UCSD-AML1 (cell line): ENCODE data around the gene LYPD6B.

Experiments used
- DNase-seq: peaks from one replicate; lab custom pipeline; 2025; ENCODE audit not compliant: unreplicated experiment; lab: John Stamatoyannopoulos, UW

The LYPD6B gene

DNA sequence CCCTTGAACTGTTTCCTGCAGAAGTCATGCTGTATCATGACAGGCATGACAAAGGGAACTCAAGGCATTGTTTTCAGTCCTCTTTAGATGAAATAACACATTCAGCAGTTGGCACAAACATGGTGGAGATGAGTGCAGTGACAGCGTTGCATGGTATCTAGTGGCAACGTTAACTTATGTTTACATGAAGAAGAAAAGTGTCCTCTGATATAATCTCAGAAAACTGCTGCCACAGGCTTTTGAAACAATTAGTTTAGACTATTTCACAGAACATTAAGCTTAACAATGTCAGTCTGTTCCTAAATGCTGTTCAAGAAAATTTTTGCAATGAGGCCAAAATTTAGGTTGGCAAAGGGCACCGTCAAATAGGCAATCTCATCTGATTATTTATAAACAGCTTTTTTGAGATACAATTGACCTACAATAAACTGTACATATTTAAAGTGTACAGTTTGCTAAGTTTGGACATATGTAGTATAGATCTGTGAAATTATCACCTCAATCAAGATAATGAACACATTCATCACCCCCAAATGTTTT lies 64.7 kb downstream of the LYPD6B start:
- DNase-seq, result no peak

DNA sequence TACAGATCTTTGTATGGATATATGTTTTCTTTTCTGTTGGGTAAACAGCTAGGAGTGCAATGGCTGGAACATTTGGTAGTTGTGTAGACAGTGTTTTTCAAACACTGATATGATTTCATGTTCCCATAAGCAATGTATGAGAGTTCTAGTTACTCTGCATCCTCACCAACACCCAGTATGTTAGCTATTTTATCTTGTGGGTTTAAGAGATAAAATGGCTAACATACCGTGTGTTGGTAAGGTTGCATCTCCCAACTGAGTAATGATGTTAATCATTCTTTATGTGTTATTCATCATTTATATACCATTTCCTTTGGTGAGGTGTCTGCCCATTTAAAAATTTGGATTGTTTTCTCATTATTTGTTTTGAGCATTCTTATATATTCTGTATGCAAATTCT lies 65.7 kb downstream of the LYPD6B start:
- no peak for DNase-seq

GRCh38 chr2:149112068-149112467 lies 73.6 kb downstream of the LYPD6B start:
- no peak for DNase-seq

GRCh38 chr2:149112713-149113112 lies 74.2 kb downstream of the LYPD6B start:
- no peak for DNase-seq

DNA sequence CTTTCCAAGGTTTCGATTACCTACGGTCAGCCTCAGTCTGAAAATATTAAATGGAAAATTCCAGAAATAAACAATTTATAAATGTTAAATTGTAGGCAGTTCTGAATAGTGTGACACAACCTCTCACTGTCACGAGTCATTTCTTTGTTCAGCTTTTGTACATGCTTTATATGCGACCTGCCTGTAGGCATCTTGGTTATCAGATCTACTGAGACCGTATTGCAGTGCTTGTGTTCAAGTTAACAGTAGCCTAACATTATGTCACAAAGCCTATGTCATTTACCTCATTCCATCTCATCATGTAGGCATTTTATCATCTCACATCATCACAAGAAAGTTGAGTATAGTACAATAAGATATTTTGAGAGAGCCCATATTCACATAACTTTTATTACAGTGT lies 77.3 kb downstream of the LYPD6B start:
- DNase-seq, result no peak

DNA sequence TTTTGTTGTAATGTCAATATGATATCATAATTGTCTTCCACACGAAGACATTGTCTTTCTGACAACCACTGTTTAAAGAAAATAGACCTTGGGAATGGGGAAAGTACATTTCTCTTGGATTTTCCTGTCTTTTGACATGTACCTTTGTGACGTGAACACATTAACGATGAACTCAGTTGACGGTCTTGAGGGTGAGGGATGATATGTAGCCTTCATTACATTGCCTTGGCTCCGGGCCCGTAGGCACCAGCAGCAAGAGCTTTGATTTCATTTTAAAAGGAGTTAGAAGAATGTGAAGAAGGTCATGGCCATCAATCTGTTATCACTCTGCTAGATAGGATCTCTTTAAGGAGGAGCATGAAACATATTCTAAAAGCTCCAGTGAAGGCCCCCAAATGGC lies 80.9 kb downstream of the LYPD6B start:
- no peak for DNase-seq

GRCh38 chr2:149122516-149122915 lies 84.0 kb downstream of the LYPD6B start:
- DNase-seq, result no peak

DNA sequence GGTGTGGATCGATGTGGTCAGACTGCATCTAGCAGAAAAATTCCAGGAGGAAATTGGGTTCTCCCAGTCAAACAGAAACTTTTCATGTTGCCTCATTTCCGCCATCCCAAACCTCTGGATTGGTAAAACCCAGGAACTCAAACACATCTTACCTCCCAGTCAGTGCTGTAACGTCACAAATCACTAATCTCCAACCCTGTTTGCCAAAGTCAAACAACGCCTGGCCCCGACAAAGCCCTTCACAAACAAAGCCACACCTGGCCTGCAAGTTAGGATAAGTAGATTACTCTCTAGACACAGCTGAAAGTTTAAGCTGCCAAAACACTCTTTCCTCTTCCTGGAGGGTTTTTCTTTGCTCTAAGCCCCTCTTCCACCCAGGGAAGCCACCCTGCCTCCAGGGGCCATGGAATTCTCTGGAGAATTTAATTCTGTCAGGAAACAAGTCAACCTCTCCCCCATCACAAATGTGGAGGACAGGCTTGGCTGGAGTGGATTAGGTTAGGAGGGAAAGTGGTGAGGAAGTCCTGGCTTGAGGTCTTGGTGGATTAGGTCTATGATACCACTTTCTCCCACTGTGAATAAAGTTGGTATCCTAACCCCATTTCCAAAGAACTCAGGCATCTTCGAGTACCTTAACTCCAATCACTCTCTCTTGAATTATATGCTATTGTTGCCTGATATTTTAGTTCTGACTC lies 86.7 kb downstream of the LYPD6B start:
- DNase-seq, result no peak

DNA sequence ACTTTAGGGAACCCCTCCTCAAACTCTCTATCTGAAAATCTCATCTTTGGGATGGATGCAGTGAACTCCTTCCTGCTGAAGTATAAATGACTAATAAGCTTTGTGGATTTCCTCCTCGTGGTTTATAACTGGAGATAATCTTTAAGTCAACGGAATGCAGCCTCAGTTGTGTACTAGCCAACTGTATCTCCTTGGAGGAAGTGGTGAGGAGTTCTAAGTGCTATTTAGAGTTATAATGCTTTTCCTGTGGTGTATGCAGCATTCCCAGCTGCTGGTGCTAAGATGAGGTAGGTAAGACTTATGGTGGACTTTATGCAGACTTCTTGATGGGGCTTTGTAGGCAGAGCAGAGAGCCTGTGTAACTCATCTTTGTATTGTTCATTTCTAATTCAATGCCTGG lies 90.9 kb downstream of the LYPD6B start:
- no peak for DNase-seq

GRCh38 chr2:149132339-149132738 lies 93.8 kb downstream of the LYPD6B start:
- no peak for DNase-seq

- DNase-seq, result no peak
These were observed 94.4 kb downstream of the LYPD6B start for GRCh38 chr2:149132901-149133300.

- DNase-seq, result no peak
These were observed 95.9 kb downstream of the LYPD6B start for GRCh38 chr2:149134335-149134923.

DNA sequence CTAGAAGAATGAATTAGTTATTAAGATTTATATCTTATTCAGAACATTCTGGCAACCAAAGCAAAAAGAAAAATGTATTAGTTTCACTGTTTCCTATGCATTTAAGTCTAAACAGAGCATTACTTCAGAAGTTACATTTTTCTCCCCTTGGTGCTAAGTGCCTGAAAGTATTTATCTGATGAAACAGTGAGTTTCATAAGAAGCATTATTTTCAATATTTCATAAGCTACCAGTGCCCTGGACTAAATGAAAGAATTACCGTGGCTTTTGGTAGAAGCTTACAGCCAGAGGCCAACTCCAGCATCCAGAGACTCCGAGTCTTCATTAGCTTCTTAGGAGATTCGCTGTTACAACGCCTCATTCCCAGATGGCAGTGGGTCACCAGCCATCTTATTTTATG lies 97.6 kb downstream of the LYPD6B start:
- no peak for DNase-seq

DNA sequence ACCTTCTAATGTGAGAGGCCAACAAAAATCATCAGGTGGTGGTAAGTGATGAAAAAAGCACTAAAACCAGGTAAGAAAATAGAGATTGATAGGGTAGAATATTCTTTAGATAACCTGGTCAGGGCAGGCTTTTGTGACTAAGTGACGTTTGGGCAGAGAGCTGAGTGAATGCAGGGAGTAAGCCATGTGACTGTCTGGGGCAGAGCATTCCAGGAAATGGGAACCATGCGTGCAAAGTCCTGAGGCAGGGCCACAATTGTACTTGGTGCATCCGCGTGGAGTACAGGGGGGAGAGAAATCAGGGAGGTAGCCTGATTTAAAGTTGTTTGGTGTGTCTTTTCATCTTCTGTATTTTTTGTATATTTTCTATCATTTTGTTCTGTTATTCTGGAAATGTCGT lies 102.5 kb downstream of the LYPD6B start:
- DNase-seq, result no peak

- DNase-seq, result no peak
These were observed 105.2 kb downstream of the LYPD6B start for GRCh38 chr2:149143734-149144133.

DNA sequence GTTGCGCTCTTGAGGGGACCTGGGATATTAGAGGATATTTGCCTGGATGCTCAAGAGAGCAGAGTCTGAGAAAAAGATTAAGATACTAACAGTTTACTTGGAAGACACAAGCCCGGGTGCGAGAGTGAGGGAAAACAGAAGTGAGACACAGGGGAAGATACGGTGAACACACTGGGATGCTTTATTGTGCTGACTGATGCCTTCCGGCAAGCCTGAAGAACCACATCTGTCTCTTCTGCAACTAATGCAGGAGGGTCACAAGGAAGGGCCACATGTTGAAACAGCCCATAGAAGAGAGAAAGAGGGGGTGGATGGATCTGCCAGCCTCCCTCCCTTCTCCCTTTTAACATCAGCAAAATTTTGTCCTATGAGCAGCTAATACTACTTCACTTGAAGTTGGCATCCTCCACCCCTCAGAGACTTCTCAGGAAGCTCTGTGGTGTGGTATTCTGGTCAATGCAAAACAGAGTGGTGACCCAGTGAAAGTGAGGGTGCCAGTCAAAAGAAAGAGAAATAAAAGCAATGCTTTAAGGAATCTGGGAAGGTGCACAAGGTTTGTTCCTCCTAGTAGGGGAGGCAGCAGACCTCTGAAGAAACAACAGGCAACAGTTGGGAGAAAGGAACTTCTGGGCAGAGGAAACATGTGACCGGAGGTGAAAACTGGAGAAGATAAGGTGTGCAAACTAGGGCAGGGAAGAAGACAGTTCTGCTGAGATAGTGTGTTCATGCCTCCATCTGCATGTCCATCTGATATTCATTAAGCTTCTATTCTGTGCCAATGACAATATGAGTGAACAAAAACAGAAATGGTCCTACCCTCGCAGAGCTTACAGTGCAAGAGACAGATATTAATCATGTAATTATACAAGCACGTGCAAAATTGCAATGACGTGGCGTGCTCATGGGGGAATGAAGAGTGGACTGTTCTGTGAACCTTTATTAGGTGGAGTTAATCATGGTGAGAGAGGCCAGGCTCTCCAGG lies 107.1 kb downstream of the LYPD6B start:
- DNase-seq, result no peak

- DNase-seq, result no peak
These were observed 108.4 kb downstream of the LYPD6B start for GRCh38 chr2:149146876-149147275.

DNA sequence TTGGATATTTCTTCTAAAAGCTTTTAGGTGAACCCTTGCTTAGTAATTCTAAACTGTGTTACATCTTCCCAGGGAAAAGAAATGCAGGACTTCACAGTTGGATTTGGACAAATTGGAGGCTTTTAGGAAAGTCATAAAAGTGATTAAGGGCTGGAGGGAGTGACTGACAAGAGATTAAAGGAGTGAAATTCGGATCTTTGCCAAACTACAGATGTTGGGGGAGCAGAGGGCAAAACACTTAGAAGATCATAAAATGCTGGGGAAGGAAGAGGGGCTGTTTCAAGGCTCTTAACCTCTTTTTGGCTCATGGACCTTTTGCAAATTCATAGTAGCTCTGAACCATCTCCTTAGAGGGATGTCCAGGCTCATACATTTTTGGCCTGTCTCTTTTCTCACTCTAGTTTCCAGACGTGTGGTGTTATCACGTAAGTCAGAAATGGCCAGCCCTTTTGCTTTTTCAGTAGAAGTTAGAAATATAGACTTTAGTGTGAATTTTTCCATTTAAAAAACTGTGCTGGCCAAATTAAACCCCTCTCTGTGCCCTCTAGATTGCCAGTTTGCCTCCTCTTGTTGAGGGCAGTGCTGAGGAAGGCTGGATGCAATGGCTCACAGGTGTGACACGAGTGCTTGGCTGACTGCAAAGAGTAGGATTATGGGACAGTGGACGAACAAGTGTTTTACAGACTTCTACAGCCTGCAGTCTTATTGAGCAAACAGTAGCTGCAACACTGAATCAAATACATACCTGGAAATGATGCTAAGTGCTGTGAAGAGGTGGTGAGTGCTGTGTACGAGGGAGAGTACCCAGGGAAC lies 109.9 kb downstream of the LYPD6B start:
- DNase-seq, result no peak

GRCh38 chr2:149149007-149149297 lies 110.5 kb downstream of the LYPD6B start:
- DNase-seq, result no peak

DNA sequence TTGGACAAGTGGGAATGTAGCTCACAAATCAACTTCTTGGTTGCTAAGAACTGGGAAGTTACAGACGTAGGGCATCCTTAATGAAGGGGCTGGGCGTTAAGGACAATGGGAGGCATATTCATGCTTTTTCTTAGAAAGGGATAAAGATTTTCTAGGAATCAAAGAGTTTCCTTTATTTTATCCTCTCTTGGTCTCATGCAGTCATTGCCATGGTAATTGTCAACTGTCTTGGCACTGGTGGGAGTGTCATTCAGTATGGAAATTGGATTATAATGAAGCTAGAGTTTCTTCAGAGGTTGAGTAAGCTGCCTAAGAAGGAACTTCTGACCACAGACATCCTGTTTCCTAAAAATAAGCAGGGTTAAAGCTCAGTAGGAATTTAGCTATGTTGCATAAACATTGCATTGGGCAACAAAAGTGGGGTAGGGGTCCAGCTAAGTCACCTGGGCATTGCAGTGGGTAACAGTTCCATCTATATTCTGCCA lies 114.0 kb downstream of the LYPD6B start:
- DNase-seq, result no peak
